Fibroblast of skin of scalp (primary cell): ENCODE measurements around the gene ATRNL1.
A peak's percentile ranks its signal among the peaks of the same experiment; 100 is the strongest.
"Not testable (repeated sequence)": the region's sequence is repeated elsewhere in the genome, so short reads cannot be mapped to it uniquely, and the experiment has no call there.

Experiments
- DNase-seq: peaks from one replicate; pipeline ENCODE4 v3.0.0-alpha.2; 2013

The ATRNL1 gene

DNA sequence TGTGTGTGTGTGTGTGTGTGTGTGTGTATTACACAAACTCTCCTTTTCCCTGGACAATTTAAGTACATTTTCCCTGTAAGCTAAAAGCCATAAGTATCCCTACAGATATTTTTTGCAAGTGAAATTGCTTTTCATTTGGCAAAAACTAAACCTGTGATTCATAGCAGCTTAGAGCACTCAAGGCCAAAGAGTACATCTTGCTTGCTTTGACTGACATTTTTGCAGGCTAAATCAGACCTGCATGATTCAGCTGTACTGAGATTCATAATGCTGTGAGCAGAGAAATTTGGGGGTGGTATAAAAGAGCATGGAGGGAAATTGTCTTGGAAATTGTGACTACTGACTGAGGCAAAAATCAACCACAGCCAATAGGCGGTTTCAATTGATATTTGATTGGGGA is 679.4 kb downstream of the ATRNL1 start:
- peak; percentile 83 for DNase-seq

- DNase-seq, result no peak
Observed at GRCh38 chr10:115773832-115774231, 680.7 kb downstream of the ATRNL1 start.

GRCh38 chr10:115774721-115775120 is 681.6 kb downstream of the ATRNL1 start:
- no peak for DNase-seq

GRCh38 chr10:115777646-115778045 is 684.5 kb downstream of the ATRNL1 start:
- no peak for DNase-seq

DNA sequence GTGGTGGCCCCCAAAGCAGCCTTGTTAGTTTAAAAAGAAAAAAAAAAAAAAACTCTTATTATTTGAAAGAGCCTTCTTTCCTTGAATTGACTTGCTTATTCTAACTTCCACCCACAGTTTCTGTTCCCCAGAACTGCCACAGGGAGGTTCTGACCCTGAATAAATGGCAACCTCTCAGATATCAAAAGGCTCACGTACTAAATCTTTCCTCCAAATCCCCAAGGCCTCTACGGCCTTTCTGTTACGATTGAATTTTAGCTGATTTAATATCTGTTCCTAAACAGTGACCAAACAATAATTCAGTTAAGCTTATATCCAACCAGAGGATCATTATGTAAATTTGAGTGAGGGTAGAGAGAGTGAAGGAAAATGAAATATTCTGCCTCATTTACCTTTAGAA is 697.1 kb downstream of the ATRNL1 start:
- DNase-seq, result no peak

DNA sequence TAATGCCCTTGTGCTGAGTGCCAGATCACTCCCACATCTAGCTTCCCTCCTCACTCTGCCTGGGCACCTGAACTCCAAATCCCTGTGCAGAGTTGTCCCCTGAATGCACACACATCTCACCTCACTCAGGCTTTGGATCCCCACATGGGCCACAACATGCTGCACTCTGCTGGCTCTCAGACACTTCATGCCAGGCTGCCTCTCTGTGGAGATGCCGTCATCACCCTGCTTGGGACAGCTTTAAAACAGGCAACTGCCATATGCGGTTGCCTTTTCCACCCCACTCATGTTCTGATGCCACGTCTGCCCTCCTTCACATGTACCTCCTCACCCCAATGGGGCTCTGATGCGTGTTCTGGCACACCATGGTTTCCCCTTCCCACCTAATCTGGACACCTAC is 702.8 kb downstream of the ATRNL1 start:
- DNase-seq, result no peak

- no peak for DNase-seq
Observed at GRCh38 chr10:115801457-115801856, 708.3 kb downstream of the ATRNL1 start.

DNA sequence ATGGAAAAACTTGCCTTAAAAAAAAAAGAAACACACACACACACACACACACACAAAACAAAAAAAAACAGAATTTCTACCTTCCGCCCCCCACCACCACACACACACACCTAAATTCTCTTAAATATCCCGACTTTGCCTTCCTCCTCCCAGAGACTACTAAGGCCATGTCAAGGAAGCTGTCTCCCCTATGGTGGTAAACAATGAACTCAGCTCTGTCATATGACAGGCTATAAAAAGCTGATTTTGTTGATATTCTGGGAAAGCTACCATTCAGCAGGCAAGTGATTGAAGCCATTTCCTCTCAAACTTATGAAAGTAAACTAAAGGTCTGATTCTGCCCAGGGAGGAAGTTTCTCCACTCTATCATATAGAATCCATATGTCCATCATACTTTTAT is 708.8 kb downstream of the ATRNL1 start:
- no peak for DNase-seq

DNA sequence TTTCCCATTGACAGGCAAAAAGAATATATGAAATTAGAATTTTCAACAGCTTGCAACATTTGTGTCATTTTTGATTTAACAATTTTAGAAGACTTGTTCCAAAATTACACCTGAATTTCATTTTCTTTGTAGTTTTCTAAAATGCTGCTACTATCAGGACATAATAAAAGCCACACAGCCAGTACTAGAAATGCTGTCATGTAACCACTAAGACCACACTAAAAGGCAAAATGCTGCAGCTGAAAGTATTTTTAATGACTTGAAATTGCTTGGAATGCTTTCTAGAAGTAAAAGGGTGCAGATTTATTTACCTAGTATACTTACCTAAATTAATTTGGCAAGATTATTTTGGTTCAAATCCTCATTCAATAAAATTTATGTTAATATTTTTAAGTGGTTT is 709.7 kb downstream of the ATRNL1 start:
- DNase-seq, result no peak

GRCh38 chr10:115814542-115814941 is 721.4 kb downstream of the ATRNL1 start:
- no peak for DNase-seq

DNA sequence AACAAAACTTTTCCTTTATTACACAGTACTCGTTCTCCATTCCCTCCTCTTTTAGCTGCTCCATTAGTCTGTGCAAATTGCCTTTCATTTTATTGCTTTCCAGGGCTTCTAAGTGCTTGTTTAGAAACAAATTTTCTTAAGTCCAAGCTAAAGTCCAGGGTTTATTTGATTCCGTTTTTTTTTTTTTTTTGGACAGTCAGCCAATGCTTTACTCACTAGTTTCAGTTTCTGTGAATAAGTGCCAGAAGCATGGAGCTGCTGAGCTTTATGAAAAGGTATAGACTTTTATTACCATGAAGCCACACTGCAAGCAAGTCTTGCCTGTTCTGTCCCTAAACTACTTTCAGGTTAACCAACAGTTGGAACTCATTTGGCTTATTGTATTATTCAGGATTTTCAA is 724.8 kb downstream of the ATRNL1 start:
- no peak for DNase-seq

DNA sequence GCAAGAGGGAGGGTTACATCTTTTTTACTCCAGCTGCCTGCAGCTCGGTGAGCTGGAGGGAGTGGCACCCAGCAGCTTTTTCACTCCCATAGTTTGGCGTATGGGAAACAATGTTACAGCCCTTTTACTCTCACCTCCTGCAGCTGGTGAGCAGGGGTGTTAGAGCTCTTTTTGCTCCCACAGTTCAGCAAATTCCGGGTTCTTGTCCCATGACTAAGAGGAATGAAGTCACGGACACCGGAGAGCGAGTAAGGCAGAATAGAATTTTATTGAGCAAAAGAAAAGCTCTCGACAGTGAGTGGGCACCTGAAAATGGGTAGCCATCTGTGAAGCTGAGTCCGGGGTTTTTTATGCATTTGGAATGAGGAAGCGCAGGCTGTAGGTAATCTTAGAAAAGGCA is 733.2 kb downstream of the ATRNL1 start:
- peak; percentile 18 for DNase-seq

DNA sequence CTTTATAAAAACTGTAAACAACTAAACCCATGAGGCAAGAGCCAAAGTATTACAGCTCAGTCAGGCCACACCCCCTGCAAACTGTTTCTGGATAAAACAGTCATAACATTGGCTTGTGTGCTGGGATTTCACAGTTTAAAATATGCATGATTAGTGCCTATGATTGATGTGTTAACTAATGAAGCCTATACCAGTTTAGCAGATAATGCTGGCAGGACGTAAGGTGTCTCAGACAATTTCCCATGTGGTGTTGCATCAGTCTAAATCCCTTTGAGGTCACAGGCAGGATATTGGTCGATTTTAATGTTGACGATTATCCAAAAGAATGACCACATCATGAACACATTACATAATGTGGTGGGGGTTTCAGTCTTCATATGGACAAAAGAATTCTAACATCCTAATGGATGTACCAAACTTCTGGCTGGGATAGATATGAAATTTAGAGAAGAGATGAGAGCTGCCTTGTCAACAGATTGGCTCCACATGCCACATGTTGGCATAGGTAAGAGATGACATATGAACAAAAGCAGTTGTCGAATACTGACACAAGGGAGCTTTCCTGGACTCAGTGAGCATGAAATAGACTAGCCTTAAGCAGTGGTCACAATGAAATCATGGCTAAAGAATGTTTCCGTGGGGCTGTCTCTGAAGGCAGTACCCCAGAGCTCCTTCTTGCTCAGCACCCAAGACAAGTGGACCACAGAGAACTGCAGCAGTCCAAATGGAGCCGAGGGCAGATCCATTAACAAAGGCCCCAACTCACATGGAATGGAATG is 734.3 kb downstream of the ATRNL1 start:
- DNase-seq, result peak; percentile 61

GRCh38 chr10:115828182-115828581 is 735.0 kb downstream of the ATRNL1 start:
- not testable (repeated sequence) for DNase-seq

GRCh38 chr10:115829521-115830205 is 736.5 kb downstream of the ATRNL1 start:
- DNase-seq, result peak; percentile 74

DNA sequence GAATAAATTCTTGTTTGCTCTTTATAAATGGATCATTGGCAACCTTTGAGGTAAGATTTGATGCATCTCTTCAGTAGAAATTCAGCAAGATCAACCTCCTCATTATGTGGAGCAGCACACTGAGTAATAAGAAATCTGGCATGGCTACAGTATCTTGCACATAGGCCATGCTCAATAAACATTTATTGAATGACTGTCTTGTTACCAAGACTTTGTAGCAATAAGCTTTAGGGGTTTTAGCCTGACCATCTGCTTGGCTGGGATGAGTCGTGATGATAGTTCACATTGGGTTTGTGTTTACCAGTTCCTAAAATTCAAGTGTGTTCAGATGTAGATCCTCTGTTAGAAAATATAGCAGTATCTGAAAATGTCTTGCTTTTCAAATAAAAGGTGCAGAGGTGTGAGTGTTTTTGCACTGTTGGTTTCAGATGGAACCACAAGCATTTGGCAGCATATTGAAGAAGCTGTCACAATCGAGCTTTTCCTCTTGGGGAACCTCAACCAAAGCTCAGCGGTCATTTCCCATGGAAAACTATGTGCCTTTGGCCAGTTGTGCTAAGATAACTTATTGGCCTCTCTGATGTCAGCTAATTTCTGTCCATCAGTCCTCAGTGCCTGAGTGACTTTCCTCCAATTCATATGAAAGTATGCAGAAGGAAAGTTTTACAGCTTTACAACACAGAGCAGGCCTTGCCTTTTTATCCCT is 737.3 kb downstream of the ATRNL1 start:
- DNase-seq, result peak; percentile 57

DNA sequence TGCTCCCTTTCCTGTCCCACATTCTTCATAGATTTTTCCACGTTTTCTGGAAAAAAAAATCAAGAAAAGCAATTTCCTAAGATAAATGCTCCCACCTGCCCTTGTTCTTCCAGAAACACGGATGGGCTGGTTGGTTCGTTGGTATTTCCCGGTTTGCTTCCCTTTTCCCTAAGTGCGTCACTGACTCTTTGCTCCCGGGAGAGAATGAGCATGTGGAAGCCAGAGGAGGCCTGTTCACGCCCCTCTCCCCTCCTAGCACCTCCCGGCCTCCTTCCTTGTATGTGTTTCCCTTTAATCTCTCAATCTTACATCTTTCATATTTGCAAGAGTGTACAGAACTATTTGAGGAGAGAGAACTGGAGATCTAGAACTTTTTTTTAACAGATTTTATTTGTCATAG is 737.9 kb downstream of the ATRNL1 start:
- DNase-seq, result peak; percentile 17

DNA sequence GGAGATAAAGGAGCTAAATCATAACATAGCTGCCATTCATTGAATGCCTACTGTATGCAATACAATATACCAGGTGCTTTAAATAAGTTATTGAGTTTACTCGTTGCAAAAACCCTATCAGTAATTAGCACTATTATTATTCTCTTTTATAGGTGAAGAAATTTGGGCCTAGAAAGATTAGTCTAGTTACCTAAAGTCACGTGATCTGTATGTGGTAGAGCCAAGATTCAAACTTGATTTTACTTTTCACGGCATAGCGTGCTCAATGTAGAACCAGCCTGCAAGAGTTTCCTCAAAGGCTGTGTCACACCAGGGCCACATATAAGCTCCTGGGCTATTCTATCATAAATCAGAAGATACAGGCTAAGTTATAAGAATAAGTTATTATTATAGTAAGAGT is 740.0 kb downstream of the ATRNL1 start:
- DNase-seq, result no peak

- DNase-seq, result peak; percentile 7
Observed at GRCh38 chr10:115844591-115844990, 751.4 kb downstream of the ATRNL1 start.

- no peak for DNase-seq
Observed at GRCh38 chr10:115845921-115846320, 752.8 kb downstream of the ATRNL1 start.

DNA sequence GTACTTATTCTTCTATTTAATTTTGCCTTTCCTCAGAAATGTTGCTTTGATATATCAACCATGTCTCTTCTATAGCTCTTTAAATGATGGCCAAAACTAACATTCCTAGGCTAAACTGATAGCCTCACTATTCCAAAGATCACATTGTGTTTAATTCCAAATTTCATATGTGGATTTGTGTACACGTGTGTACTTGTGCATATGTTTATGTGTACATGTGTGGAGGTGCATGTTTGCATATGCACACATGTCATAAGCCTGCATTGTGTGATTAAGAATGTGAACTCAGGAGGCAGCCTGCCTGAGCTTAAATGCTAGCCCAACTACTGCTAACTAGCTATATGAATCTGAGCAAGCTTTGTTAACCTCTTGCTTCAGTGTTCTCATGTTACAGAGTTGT is 753.4 kb downstream of the ATRNL1 start:
- DNase-seq, result no peak

DNA sequence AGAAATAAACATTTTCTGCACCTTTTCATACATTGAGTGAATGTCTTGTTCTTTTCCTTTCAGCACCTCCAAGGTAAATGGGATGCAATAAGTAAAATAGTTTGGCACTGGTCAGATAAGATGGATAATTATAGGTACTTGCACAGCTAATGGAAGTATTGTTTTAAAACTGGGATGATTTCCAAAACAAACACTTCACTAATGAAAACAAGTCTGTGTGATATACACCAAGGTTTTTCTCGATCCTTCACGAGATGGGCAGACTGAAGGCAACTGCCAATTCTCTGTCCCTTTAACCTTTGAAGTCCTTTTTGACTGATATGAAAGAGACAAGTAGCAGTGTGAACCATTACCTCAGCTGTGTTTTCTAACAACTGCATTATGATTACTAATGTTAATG is 756.0 kb downstream of the ATRNL1 start:
- no peak for DNase-seq

GRCh38 chr10:115850666-115851065 is 757.5 kb downstream of the ATRNL1 start:
- DNase-seq, result no peak

DNA sequence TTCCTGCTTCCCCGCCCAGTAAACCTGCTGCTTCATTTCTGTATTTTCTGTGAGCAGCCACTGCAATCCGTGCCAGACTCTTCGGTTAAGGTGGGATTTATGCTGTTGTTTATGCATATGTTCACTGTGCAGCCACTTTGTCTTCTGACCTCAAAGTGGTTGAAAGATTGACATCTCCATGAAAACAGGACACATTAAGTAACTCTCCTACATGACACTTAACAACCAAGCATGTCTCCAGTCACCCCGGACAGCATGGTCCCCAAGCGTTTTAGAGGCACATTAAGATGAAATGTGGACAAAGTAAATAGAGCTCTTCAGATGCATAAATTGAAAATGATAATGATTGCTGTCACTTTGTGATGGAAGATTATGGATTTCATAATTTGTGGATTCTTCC is 758.5 kb downstream of the ATRNL1 start:
- no peak for DNase-seq
